Measurements from ENCODE around the gene PPARG. TPM values are rescaled to one million over a fixed set of nuclear protein-coding genes. Genes with fewer than 3 reads are reported as not detected.
A peak's percentile ranks its signal among the peaks of the same experiment; 100 is the strongest.

The PPARG gene
- total and polyA plus RNA-seq, 2 of the 13 experiments (the other 11 are each of a cell fraction or from before 2014, with no cell fraction given) = 13.9 to 58.3 TPM

GRCh38 chr3:12452361-12453330 lies 163.8 kb downstream of the PPARG start (continued):
- TF ChIP-seq ZNF577 (CRISPR knock-in tag; IDR thresholded peaks at IDR 0.05; ENCODE audit: borderline replicate concordance, low read depth) (no peak), SNAI1 (CRISPR knock-in tag; IDR thresholded peaks at IDR 0.05; ENCODE audit: borderline replicate concordance) (no peak), ZNF687 (CRISPR knock-in tag; IDR thresholded peaks at IDR 0.05) (peak; percentile 84), GATA4 (IDR thresholded peaks at IDR 0.05; ENCODE audit: borderline replicate concordance, low read depth) (peak; percentile 62; the same call in 1 of the 2 replicates), SOX5 (CRISPR knock-in tag; IDR thresholded peaks at IDR 0.05; ENCODE audit: borderline replicate concordance) (peak; percentile 86), MTF1 (CRISPR knock-in tag; IDR thresholded peaks at IDR 0.05) (no peak), ZNF224 (CRISPR knock-in tag; IDR thresholded peaks at IDR 0.05) (no peak), ZNF512B (CRISPR knock-in tag; IDR thresholded peaks at IDR 0.05; ENCODE audit: borderline replicate concordance) (no peak), TEAD3 (CRISPR knock-in tag; optimal IDR thresholded peaks at IDR 0.05; ENCODE audit: borderline replicate concordance) (peak; percentile 75), ARID4A (CRISPR knock-in tag; IDR thresholded peaks at IDR 0.05; ENCODE audit: borderline replicate concordance) (no peak; the same call in 1 of the 2 replicates), HDAC1 (CRISPR knock-in tag; IDR thresholded peaks at IDR 0.05) (0 out of 2 replicates have a peak, but pooled peaks have one; percentile 49), REPIN1 (CRISPR knock-in tag; IDR thresholded peaks at IDR 0.05; ENCODE audit: borderline replicate concordance, low read depth) (peak; percentile 32; the same call in 1 of the 2 replicates), CENPT (CRISPR knock-in tag; IDR thresholded peaks at IDR 0.05; ENCODE audit: low read depth) (no peak), ZFP91 (CRISPR knock-in tag; IDR thresholded peaks at IDR 0.05; ENCODE audit: borderline replicate concordance) (peak; percentile 49)

Measured in HepG2 (cell line).